Peyer's patch (tissue), 4 donors: Measurements from ENCODE around the gene TATDN3.

Experiments
- POLR2A ChIP-seq, 2 donors: fragments of 450-650 bp; IDR thresholded peaks; one replicate each; pipeline ENCODE4 v1.5.1; 2017; ENCODE audit warnings: antibody characterized with exemption in 2 of 2, mild to moderate bottlenecking in 2 of 2, moderate library complexity in 2 of 2
- TF ChIP-seq, protein P1 (sequence below), 6 experiments: fragments of 450-650 bp in 4 of 6; fragments of 200-600 bp in 2 of 6; sonication (generic) in 1 of 6; IDR thresholded peaks; one replicate each; pipeline ENCODE4 v1.5.1; 2017 to 2019; ENCODE audit warnings: antibody characterized with exemption in 6 of 6, mild to moderate bottlenecking in 3 of 6, moderate library complexity in 1 of 6

- TF ChIP-seq, protein P1, sequence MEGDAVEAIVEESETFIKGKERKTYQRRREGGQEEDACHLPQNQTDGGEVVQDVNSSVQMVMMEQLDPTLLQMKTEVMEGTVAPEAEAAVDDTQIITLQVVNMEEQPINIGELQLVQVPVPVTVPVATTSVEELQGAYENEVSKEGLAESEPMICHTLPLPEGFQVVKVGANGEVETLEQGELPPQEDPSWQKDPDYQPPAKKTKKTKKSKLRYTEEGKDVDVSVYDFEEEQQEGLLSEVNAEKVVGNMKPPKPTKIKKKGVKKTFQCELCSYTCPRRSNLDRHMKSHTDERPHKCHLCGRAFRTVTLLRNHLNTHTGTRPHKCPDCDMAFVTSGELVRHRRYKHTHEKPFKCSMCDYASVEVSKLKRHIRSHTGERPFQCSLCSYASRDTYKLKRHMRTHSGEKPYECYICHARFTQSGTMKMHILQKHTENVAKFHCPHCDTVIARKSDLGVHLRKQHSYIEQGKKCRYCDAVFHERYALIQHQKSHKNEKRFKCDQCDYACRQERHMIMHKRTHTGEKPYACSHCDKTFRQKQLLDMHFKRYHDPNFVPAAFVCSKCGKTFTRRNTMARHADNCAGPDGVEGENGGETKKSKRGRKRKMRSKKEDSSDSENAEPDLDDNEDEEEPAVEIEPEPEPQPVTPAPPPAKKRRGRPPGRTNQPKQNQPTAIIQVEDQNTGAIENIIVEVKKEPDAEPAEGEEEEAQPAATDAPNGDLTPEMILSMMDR (IDR thresholded peaks at IDR 0.05), result no peak
- no peak for TF ChIP-seq POLR2A (IDR thresholded peaks at IDR 0.05)
Measured at GRCh38 chr1:212752934-212753497, 38.7 kb upstream of the TATDN3 start.
